Measurements from ENCODE around the gene DPF3.

DPF3 gene

DNA sequence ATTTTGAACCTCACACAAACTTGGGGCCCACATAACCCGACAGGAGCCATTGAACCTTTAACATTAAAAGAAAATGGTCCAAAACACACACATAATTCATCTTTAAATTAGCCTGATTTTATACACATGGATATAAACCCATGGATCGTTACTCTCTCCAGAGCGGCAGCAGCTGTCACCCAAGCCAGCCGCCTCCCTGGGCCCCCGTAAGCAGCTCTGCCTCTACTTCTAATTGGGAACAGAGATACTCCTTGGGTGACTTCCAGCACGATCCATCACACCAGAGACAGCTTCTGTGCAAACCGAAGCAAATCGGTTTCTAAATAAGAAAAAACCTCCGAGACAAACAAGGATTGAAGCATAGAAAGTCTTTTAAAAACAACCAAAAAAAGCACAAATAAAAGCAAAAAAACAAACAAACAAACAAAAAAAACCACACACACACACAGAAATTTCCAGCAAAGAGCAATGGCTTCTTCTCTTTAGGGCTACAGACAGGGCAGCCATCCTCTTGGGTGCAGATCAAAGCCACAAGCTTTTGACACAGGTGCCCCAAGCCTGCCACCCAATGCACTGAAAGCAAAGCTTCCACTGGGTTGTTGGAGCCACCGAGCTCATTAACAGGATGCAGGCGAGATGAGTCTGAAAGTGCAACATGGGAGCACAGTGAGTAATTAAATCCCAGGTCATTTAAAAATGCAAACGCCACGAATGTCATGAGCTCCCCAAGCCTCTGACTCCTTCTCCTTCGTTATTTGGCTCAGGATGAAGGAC, 156.9 kb downstream of the DPF3 start:
- TF ChIP-seq, protein P1, sequence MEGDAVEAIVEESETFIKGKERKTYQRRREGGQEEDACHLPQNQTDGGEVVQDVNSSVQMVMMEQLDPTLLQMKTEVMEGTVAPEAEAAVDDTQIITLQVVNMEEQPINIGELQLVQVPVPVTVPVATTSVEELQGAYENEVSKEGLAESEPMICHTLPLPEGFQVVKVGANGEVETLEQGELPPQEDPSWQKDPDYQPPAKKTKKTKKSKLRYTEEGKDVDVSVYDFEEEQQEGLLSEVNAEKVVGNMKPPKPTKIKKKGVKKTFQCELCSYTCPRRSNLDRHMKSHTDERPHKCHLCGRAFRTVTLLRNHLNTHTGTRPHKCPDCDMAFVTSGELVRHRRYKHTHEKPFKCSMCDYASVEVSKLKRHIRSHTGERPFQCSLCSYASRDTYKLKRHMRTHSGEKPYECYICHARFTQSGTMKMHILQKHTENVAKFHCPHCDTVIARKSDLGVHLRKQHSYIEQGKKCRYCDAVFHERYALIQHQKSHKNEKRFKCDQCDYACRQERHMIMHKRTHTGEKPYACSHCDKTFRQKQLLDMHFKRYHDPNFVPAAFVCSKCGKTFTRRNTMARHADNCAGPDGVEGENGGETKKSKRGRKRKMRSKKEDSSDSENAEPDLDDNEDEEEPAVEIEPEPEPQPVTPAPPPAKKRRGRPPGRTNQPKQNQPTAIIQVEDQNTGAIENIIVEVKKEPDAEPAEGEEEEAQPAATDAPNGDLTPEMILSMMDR (IDR thresholded peaks at IDR 0.05; ENCODE audit: control insufficient read depth, insufficient read depth, low read depth, low read length, missing control alignments), result no peak
- no peak for DNase-seq (ENCODE audit: low read depth)
- no peak overlapping the region for H3K4me3 ChIP-seq (ENCODE audit: control insufficient read depth, low read depth, low read length)

DNA sequence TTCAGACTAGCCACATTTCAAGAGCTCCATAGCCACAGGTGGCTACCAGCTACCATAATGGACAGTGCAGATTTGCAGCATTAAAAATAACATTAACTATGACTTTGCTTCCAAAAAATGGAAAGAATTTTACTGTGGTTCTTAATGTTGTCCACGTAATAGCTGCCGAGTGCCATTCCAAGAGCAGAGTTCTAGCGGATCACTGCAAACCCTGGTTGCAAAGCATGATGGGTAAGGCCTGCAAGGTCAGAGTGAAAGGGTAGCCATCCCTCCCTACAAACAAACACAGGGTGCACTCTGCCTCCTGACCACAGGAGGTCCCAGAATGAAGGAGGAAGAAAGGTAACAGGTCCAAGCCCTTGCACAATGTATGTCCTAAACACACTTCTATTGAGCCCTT, 157.6 kb downstream of the DPF3 start:
- TF ChIP-seq, protein P1 (IDR thresholded peaks at IDR 0.05; ENCODE audit: control insufficient read depth, insufficient read depth, low read depth, low read length, missing control alignments), result peak; percentile 23
- DNase-seq (ENCODE audit: low read depth), result no peak
- no peak overlapping the region for H3K4me3 ChIP-seq (ENCODE audit: control insufficient read depth, low read depth, low read length)

DNA sequence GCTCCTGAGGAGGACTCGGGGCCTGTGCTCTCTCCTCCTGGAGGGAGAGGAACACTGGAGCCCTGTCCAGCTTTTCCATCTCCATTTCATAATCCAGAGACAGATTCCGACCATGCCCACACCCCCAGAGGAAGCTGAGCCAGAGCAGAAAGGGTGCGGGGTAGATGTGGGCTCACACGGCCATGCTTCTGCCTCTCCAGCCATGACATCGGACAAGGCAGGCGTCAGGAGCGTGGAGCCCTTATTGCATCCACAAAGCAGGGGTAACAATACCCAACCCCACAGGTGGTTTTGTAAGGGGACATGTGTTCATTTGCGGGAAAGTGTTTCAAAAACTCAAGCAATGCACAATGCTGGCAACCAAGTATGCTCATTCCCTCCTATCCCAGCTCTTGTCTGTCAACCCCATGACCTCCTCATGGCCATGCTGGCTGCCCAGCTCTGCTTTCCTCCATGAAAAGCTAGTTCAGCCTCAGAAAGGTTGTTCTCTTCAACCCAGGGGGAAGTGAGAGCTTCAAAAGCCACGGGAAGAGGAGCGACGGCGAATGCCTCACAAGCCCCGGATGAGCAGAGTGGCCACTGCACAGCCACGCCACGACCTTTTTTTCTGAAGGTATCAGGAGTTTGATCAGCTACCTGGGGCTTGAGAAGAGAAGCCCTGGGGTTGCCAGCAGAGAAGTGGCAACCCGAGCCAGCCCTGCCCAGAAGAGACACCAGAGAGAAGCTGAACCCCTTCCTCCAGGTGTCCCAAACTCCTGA, 161.7 kb downstream of the DPF3 start:
- DNase-seq (ENCODE audit: low read depth), result no peak
- TF ChIP-seq, protein P1 (IDR thresholded peaks at IDR 0.05; ENCODE audit: control insufficient read depth, insufficient read depth, low read depth, low read length, missing control alignments), result no peak

DNA sequence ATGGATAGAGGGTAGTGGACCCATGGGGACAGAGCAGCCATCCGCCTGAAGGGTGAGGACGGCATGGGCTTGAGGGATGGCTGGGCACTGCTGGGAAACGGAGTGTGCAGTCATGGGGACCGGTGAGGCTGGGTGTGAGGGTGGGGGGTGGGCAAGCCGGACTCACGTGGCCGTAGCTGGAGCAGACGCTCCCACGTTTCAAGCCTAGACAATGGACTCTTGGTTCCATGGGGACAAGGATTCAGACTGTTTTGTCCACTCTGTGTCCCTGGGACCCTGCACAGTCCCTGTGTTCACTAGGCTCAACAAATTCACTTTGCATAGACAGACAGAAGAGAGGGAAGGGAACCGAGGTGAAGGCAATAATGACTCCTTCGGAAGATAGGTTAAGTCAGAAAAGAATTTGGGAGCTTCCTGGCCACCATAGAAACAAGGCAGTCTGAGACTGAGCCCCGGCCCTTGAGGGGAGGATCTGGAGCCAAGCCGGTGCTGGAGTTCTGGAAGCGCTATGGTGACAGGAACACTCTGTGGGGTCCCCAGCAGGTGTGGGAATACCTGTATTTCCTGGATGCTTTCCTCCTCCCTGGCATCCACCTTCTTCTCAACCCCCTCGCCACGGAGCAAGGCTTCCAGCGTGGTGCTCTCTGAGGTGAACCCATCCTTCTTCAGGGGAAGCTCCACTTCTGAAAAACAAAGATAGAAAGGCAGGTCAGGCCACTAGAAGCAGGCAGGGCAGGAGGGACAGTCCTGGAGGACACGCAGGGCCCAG, 162.5 kb downstream of the DPF3 start:
- no peak overlapping the region for H3K4me3 ChIP-seq (ENCODE audit: control insufficient read depth, low read depth, low read length)
- TF ChIP-seq, protein P1 (IDR thresholded peaks at IDR 0.05; ENCODE audit: control insufficient read depth, insufficient read depth, low read depth, low read length, missing control alignments), result no peak
- DNase-seq (ENCODE audit: low read depth), result no peak

More for the DNA sequence above, 161.7 kb downstream of the DPF3 start:
- no peak overlapping the region for H3K4me3 ChIP-seq (ENCODE audit: control insufficient read depth, low read depth, low read length)

DNA sequence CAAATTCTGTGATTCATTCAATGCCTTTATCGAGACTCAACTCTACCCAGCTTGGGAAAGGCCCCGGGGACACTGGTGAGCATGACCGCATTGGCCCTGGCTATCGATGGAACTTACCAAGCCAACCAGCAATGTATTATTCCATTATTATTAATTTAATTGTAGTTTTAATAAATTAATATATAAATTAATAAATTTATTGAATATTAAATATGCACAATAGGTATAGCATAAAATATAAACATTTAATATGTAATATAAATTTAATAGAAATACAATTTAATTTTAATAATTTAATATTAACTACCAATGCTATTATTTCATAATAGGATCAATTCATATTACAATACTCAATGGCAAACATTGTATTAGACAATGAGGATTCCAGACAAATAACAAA, 163.4 kb downstream of the DPF3 start:
- TF ChIP-seq, protein P1 (IDR thresholded peaks at IDR 0.05; ENCODE audit: control insufficient read depth, insufficient read depth, low read depth, low read length, missing control alignments), result no peak
- H3K4me3 ChIP-seq (ENCODE audit: control insufficient read depth, low read depth, low read length), result no peak overlapping the region
- DNase-seq (ENCODE audit: low read depth), result no peak

DNA sequence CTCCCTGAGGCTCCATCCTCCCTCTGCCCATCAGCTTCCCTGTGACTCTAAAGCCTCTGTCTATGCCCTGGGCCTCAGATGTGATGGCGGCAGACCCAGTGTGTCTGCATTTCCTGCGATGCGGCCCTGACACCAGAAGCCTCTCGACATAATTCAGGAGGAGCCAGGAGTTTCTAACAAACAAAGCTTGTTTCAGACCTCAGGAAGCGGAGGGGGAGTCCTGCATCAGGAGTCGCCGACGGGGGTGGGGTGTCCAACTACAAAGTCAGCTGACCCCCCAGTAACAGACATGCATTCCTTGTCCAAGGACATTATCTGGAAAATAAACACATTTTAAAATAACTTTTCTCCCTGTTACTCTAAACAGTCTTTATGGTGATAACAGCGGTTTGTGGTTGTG, 167.5 kb downstream of the DPF3 start:
- H3K4me3 ChIP-seq (ENCODE audit: control insufficient read depth, low read depth, low read length), result no peak overlapping the region
- TF ChIP-seq, protein P1 (IDR thresholded peaks at IDR 0.05; ENCODE audit: control insufficient read depth, insufficient read depth, low read depth, low read length, missing control alignments), result no peak
- DNase-seq (ENCODE audit: low read depth), result no peak

Data from AG09309 (cell line).